CD4-positive, alpha-beta T cell (primary cell): ENCODE data around the gene TBC1D22A. TPM values are rescaled to one million over a fixed set of nuclear protein-coding genes. Genes with fewer than 3 reads are reported as not detected.

ENCODE experiments used
- ATAC-seq: fragments of 200-7000 bp; cut with Tn5 transposase; one replicate; pipeline ENCODE4 v1.10.0; 2022; ENCODE audit warnings: mild to moderate bottlenecking; ENCODE audit not compliant: poor library complexity
- CTCF ChIA-PET: fragments of 350-600 bp; sonication (Branson Sonifier 250); formaldehyde crosslinking; loops from one replicate; lab custom pipeline; 2021; ENCODE audit warnings: antibody characterized with exemption, inconsistent platforms; lab: Charles Lee
- POLR2A ChIA-PET: fragments of 350-600 bp; sonication (Branson Sonifier 250); formaldehyde crosslinking; loops from one replicate; lab custom pipeline; 2021; ENCODE audit warnings: antibody characterized with exemption, inconsistent platforms; lab: Charles Lee
- DNase-seq, 14 experiments: peaks; one replicate each; pipeline ENCODE4 v3.0.0-alpha.2; 2013 to 2020; ENCODE audit warnings: mixed read lengths in 2 of 14
- H3K27ac ChIP-seq, 2 donors: one replicate each; pipeline versions ENCODE4 v1.5.1 to v1.7.0; 2013; ENCODE audit warnings: low read length in 2 of 2, low read depth in 1 of 2, mild to moderate bottlenecking in 1 of 2
- H3K27me3 ChIP-seq, 2 experiments: 1 replicate in 1 of 2; 2 replicates in 1 of 2; pipeline versions ENCODE4 v1.6.1 to v1.7.0; 2013; ENCODE audit warnings: low read length in 2 of 2, control low read depth in 1 of 2, mild to moderate bottlenecking in 1 of 2, moderate library complexity in 1 of 2; ENCODE audit not compliant: insufficient read depth in 2 of 2, control insufficient read depth in 1 of 2
- H3K36me3 ChIP-seq: one replicate; pipeline ENCODE4 v1.6.1; 2013; ENCODE audit warnings: low read length, control low read depth; ENCODE audit not compliant: insufficient read depth
- H3K4me1 ChIP-seq: one replicate; pipeline ENCODE4 v1.6.1; 2013; ENCODE audit warnings: low read length, control low read depth; ENCODE audit not compliant: insufficient read depth
- H3K4me3 ChIP-seq: one replicate; pipeline ENCODE4 v1.5.1; 2013; ENCODE audit warnings: mild to moderate bottlenecking, low read length, moderate library complexity
- H3K9me3 ChIP-seq, 2 experiments: 1 replicate in 1 of 2; 2 replicates in 1 of 2; pipeline versions ENCODE4 v1.6.1 to v1.7.0; 2013; ENCODE audit warnings: low read length in 2 of 2, mild to moderate bottlenecking in 2 of 2, control low read depth in 1 of 2, moderate library complexity in 1 of 2; ENCODE audit not compliant: control insufficient read depth in 1 of 2, insufficient read depth in 1 of 2
- H3K27ac Mint-ChIP-seq: one replicate; pipeline ENCODE4 v1.8.0; 2020; ENCODE audit warnings: mixed read lengths
- H3K27me3 Mint-ChIP-seq: one replicate; pipeline ENCODE4 v1.8.0; 2021; ENCODE audit warnings: mixed read lengths
- H3K36me3 Mint-ChIP-seq: one replicate; pipeline ENCODE4 v1.8.0; 2021; ENCODE audit warnings: low read depth, mixed read lengths
- H3K4me1 Mint-ChIP-seq: one replicate; pipeline ENCODE4 v1.8.0; 2021; ENCODE audit warnings: low read depth, mixed read lengths
- H3K4me3 Mint-ChIP-seq: one replicate; pipeline ENCODE4 v1.8.0; 2020; ENCODE audit warnings: mild to moderate bottlenecking, mixed read lengths
- H3K9me3 Mint-ChIP-seq: one replicate; pipeline ENCODE4 v1.8.0; 2020; ENCODE audit warnings: mixed read lengths
- CTCF ChIP-seq: fragments of 200-600 bp; IDR thresholded peaks from one replicate; pipeline ENCODE4 v1.8.0; 2022; ENCODE audit warnings: antibody characterized with exemption, mild to moderate bottlenecking
- intact Hi-C, 2 experiments: fragments of 100-400 bp; cut with DNase I in 1 of 2; cut with micrococcal nuclease in 1 of 2; formaldehyde crosslinking; loops; one replicate each; pipeline versions ENCODE4 v1.15.1 to v1.9.0; 2023 to 2025; cut with DNase I, micrococcal nuclease
- total RNA-seq, 174 experiments: library from RNA in 2 of 174; stranded (reverse) in 2 of 174; gene quantifications; one replicate each; pipeline ENCODE4 v1.2.3 and lab custom pipeline; 2021 to 2026

The TBC1D22A gene
- total RNA-seq, 2 experiments from 2014 or later: 27.1 to 31.7 TPM

GRCh38 chr22:46917771-46918101, 155.3 kb downstream of the TBC1D22A start:
- Mint-ChIP-seq H3K36me3 (peaks cover 88% of the 10 kb centered on the region), H3K4me3 (no peak overlapping the region), H3K27me3 (no peaks in the 10 kb centered on the region), H3K9me3 (no peaks in the 10 kb centered on the region), H3K4me1 (peaks cover 13% of the 10 kb centered on the region), H3K27ac (no peak overlapping the region)
- Histone ChIP-seq H3K27me3 (no peaks in the 10 kb centered on the region), H3K9me3 (peaks cover 0 to 3% of the 10 kb centered on the region in 2 experiments), H3K27ac (no peak overlapping the region), H3K4me3 (no peak overlapping the region), H3K36me3 (peaks cover 63% of the 10 kb centered on the region), H3K4me1 (no peaks in the 10 kb centered on the region)
- intact Hi-C loops: no loop called here
- no peak for DNase-seq
- no peak for TF ChIP-seq CTCF
- POLR2A ChIA-PET: no interaction called here
- ATAC-seq: no peak
- CTCF ChIA-PET: no interaction called here

- Mint-ChIP-seq H3K9me3 (no peaks in the 10 kb centered on the region), H3K4me1 (peaks cover 13% of the 10 kb centered on the region), H3K27ac (no peak overlapping the region), H3K4me3 (no peak overlapping the region), H3K27me3 (no peaks in the 10 kb centered on the region), H3K36me3 (peaks cover 88% of the 10 kb centered on the region)
- no peak for TF ChIP-seq CTCF
- Histone ChIP-seq H3K27me3 (no peaks in the 10 kb centered on the region), H3K36me3 (peaks cover 59% of the 10 kb centered on the region), H3K4me3 (no peak overlapping the region), H3K9me3 (peaks cover 0 to 3% of the 10 kb centered on the region in 2 experiments), H3K27ac (no peak overlapping the region), H3K4me1 (no peaks in the 10 kb centered on the region)
- CTCF ChIA-PET: no interaction called here
- POLR2A ChIA-PET: no interaction called here
- no peak for ATAC-seq
- intact Hi-C loops: no loop called here
- DNase-seq: no peak
These were observed 155.7 kb downstream of the TBC1D22A start for GRCh38 chr22:46918197-46918596.

GRCh38 chr22:46922037-46922436, 159.6 kb downstream of the TBC1D22A start:
- intact Hi-C loops: no loop called here
- CTCF ChIA-PET: no interaction called here
- DNase-seq (no peak), ATAC-seq (no peak)
- H3K9me3 Mint-ChIP-seq: no peaks in the 10 kb centered on the region
- no peak overlapping the region for H3K27ac ChIP-seq
- POLR2A ChIA-PET: no interaction called here
- no peak overlapping the region for H3K4me3 Mint-ChIP-seq
- no peaks in the 10 kb centered on the region for H3K27me3 ChIP-seq
- H3K27ac Mint-ChIP-seq: no peak overlapping the region
- no peaks in the 10 kb centered on the region for H3K4me1 ChIP-seq
- peaks cover 7% of the 10 kb centered on the region for H3K4me1 Mint-ChIP-seq
- no peak overlapping the region for H3K4me3 ChIP-seq
- H3K27me3 Mint-ChIP-seq: no peaks in the 10 kb centered on the region
- peaks cover 65% of the 10 kb centered on the region for H3K36me3 Mint-ChIP-seq
- H3K9me3 ChIP-seq: peaks cover 0 to 3% of the 10 kb centered on the region in 2 experiments
- no peak for TF ChIP-seq CTCF
- H3K36me3 ChIP-seq: peaks cover 25% of the 10 kb centered on the region
